Keratinocyte (primary cell): ENCODE results near the gene FOS.

Experiments
- EZH2 ChIP-seq: IDR thresholded peaks from one replicate; pipeline ENCODE4 v1.6.1; 2012; ENCODE audit warnings: inconsistent platforms, mild to moderate bottlenecking, low read length, moderate library complexity
- TF ChIP-seq, protein P1 (sequence below), 3 experiments: IDR thresholded peaks in 1 of 3; conservative IDR thresholded peaks in 1 of 3; optimal IDR thresholded peaks in 1 of 3; 2 replicates in 2 of 3; 3 replicates in 1 of 3; pipeline versions ENCODE3 to v1.5.1; 2011; ENCODE audit warnings: low read length in 3 of 3, mild to moderate bottlenecking in 3 of 3, moderate library complexity in 2 of 3, control low read depth in 1 of 3, inconsistent platforms in 1 of 3; ENCODE audit not compliant: insufficient read depth in 2 of 3; ENCODE audit errors: extremely low read depth in 1 of 3

DNA sequence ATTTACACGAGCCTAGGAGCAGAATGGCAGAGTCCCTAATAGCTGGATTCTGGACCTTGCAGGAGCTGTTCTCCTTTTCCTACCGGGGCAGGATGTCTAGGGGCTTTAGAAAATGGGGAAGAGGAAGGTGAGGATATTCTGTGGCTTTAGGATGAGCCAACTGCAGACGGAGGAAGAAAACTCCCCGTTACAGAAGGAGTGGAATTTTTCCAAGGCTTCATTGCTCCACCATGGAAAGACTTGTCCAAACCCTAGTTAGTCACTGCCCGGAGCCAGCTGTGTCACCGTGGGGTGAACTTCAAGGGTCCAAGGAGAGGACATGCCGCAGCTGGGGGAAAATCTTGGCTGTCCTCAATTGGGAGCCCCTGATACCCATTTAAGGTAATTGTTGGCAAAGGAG lies 41.6 kb downstream of the FOS start:
- TF ChIP-seq, protein P1, sequence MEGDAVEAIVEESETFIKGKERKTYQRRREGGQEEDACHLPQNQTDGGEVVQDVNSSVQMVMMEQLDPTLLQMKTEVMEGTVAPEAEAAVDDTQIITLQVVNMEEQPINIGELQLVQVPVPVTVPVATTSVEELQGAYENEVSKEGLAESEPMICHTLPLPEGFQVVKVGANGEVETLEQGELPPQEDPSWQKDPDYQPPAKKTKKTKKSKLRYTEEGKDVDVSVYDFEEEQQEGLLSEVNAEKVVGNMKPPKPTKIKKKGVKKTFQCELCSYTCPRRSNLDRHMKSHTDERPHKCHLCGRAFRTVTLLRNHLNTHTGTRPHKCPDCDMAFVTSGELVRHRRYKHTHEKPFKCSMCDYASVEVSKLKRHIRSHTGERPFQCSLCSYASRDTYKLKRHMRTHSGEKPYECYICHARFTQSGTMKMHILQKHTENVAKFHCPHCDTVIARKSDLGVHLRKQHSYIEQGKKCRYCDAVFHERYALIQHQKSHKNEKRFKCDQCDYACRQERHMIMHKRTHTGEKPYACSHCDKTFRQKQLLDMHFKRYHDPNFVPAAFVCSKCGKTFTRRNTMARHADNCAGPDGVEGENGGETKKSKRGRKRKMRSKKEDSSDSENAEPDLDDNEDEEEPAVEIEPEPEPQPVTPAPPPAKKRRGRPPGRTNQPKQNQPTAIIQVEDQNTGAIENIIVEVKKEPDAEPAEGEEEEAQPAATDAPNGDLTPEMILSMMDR (optimal IDR thresholded peaks at IDR 0.05 in 1 of 3, IDR thresholded peaks at IDR 0.05 in 1 of 3, conservative IDR thresholded peaks at IDR 0.05 in 1 of 3; ENCODE audit: extremely low read depth in 1 of 3, insufficient read depth in 2 of 3, low read length in 3 of 3), result no peak
- no peak for TF ChIP-seq EZH2
